GM20000 (cell line): ENCODE results near the gene REEP3.

Experiments used
- DNase-seq: peaks from one replicate; pipeline ENCODE4 v3.0.0; 2012; ENCODE audit warnings: low spot score
- TF ChIP-seq, protein P1 (sequence below): IDR thresholded peaks from 2 replicates; pipeline ENCODE4 v1.5.1; 2012; ENCODE audit warnings: mild to moderate bottlenecking, control low read depth; ENCODE audit errors: extremely low read depth, missing control alignments

REEP3 gene

GRCh38 chr10:63527401-63527800, 6.2 kb downstream of the REEP3 start:
- DNase-seq, result no peak
- TF ChIP-seq, protein P1, sequence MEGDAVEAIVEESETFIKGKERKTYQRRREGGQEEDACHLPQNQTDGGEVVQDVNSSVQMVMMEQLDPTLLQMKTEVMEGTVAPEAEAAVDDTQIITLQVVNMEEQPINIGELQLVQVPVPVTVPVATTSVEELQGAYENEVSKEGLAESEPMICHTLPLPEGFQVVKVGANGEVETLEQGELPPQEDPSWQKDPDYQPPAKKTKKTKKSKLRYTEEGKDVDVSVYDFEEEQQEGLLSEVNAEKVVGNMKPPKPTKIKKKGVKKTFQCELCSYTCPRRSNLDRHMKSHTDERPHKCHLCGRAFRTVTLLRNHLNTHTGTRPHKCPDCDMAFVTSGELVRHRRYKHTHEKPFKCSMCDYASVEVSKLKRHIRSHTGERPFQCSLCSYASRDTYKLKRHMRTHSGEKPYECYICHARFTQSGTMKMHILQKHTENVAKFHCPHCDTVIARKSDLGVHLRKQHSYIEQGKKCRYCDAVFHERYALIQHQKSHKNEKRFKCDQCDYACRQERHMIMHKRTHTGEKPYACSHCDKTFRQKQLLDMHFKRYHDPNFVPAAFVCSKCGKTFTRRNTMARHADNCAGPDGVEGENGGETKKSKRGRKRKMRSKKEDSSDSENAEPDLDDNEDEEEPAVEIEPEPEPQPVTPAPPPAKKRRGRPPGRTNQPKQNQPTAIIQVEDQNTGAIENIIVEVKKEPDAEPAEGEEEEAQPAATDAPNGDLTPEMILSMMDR, result no peak

GRCh38 chr10:63528084-63528744, 7.0 kb downstream of the REEP3 start:
- no peak for DNase-seq
- TF ChIP-seq, protein P1, result no peak

GRCh38 chr10:63530409-63530808, 9.2 kb downstream of the REEP3 start:
- TF ChIP-seq, protein P1, result no peak
- DNase-seq, result no peak

DNA sequence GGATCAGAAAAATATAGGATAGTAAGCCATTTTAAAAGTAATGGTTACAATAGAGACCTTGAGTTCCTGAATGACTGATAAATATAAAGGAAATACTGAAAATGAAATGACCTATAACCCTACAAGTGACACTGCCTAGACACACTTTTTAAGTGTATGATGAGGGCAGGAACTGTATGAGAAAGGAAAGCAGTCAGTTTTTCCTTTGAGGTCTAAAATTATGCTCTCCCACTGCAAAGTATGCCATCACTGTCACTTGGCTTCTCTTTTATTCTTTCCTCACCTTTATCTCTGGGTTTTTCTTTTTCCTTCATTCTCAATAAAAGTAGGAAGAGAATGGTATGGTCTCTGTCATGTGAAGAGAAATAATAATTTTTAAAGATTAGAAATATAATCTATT, 13.5 kb downstream of the REEP3 start:
- DNase-seq, result no peak
- TF ChIP-seq, protein P1, result no peak

DNA sequence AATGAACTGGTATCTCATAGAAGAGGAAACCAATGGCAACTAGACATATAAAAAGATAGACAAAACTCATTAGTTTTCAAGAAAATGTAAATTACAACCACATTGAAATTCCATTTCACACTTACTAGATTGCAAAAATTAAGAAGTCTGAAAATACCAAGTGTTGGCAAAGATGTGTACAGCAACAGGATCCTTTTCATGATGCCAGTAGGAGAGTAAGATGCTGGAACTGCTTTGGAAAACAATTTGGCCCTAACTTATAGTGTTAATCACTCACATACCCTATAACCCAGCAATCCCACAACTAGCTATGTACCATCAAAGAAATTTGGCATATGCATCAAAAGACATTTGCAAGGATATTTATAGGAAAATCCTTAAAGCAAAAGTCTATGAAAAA, 15.5 kb downstream of the REEP3 start:
- no peak for DNase-seq
- TF ChIP-seq, protein P1, result no peak

DNA sequence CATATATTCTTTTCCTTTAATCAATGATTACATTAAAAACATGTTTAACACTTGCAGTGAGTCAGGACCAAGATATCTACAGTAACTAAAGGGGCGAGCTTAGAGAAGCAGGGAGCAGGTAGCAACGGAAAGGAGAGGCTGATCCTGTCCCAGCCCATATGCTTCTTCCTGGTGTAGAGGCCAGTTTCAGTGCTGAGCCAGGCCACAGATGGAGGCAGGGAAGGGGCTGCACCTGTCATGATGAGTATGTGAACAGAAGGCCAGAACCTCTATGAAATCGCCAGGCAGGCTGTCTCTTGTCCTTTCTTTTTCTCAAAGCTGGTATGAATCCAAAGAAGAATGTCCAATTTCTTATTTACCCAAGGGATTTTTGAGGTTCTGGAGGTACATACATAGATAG, 16.3 kb downstream of the REEP3 start:
- TF ChIP-seq, protein P1, result no peak
- no peak for DNase-seq

GRCh38 chr10:63539377-63539776, 18.2 kb downstream of the REEP3 start:
- no peak for DNase-seq
- TF ChIP-seq, protein P1, result no peak
